HepG2 (cell line): ENCODE measurements around the gene SRSF3. TPM values are rescaled to one million over a fixed set of nuclear protein-coding genes. Genes with fewer than 3 reads are reported as not detected.
A peak's percentile ranks its signal among the peaks of the same experiment; 100 is the strongest.

ENCODE experiments used
- CC2D1A ChIP-seq: sonication (generic); formaldehyde crosslinking; IDR thresholded peaks from 2 replicates; pipeline ENCODE4 v1.8.1; 2023; ENCODE audit warnings: mild to moderate bottlenecking, missing genetic modification reagents
- CENPBD1 ChIP-seq: sonication (generic); formaldehyde crosslinking; IDR thresholded peaks from 2 replicates; pipeline ENCODE4 v1.8.0; 2022; ENCODE audit warnings: missing genetic modification reagents, low read depth, mild to moderate bottlenecking, borderline replicate concordance
- CHD4 ChIP-seq: fragments of 200-600 bp; sonication (generic); IDR thresholded peaks from 2 replicates; pipeline ENCODE4 v1.7.0; 2017; ENCODE audit warnings: mild to moderate bottlenecking, low read length, borderline replicate concordance
- FOXJ3 ChIP-seq: sonication (generic); formaldehyde crosslinking; IDR thresholded peaks from 2 replicates; pipeline ENCODE4 v1.4.0; 2020; ENCODE audit warnings: missing genetic modification reagents, mild to moderate bottlenecking, borderline replicate concordance
- FOXO1 ChIP-seq: sonication (generic); formaldehyde crosslinking; IDR thresholded peaks from 2 replicates; pipeline ENCODE4 v1.4.0; 2020; ENCODE audit warnings: missing genetic modification reagents
- GABPA ChIP-seq, 2 experiments: IDR thresholded peaks; 2 replicates each; pipeline ENCODE4 v1.6.1; 2011 to 2016; ENCODE audit warnings: low read depth in 2 of 2, low read length in 1 of 2, missing biosample characterization in 1 of 2, missing genetic modification characterization in 1 of 2
- HOXA7 ChIP-seq: sonication (generic); formaldehyde crosslinking; IDR thresholded peaks from 2 replicates; pipeline ENCODE4 v1.8.1; 2022; ENCODE audit warnings: mild to moderate bottlenecking, missing genetic modification reagents, moderate library complexity
- JARID2 ChIP-seq: sonication (generic); formaldehyde crosslinking; IDR thresholded peaks from 2 replicates; pipeline ENCODE4 v1.8.1; 2023; ENCODE audit warnings: missing genetic modification reagents, inconsistent platforms; ENCODE audit not compliant: insufficient replicate concordance
- KAT2B ChIP-seq: fragments of 150-350 bp; IDR thresholded peaks from 2 replicates; pipeline ENCODE4 v1.6.1; 2014; ENCODE audit warnings: low read depth, low read length, borderline replicate concordance
- KAT7 ChIP-seq: IDR thresholded peaks from 2 replicates; pipeline ENCODE4 v1.6.1; 2018; ENCODE audit warnings: borderline replicate concordance, missing compliant biosample characterization
- KDM3A ChIP-seq: IDR thresholded peaks from 2 replicates; pipeline ENCODE4 v1.6.1; 2018; ENCODE audit warnings: low read depth, missing compliant biosample characterization
- NFIC ChIP-seq: IDR thresholded peaks from 2 replicates; pipeline ENCODE4 v1.6.1; 2012; ENCODE audit warnings: mild to moderate bottlenecking, low read length, inconsistent platforms
- POLR2A ChIP-seq, 2 experiments: IDR thresholded peaks; 2 replicates each; pipeline ENCODE4 v1.6.1; 2011; ENCODE audit warnings: low read depth in 2 of 2, low read length in 2 of 2, mild to moderate bottlenecking in 1 of 2, moderate library complexity in 1 of 2; ENCODE audit not compliant: insufficient read depth in 1 of 2
- SRSF9 ChIP-seq: fragments of 200-400 bp; formaldehyde crosslinking; IDR thresholded peaks from 2 replicates; pipeline ENCODE4 v1.6.1; 2018; ENCODE audit warnings: borderline replicate concordance, mild to moderate bottlenecking, low read depth, low read length; ENCODE audit not compliant: insufficient read depth, poor library complexity, severe bottlenecking
- STAT5B ChIP-seq: sonication (generic); formaldehyde crosslinking; IDR thresholded peaks from 2 replicates; pipeline ENCODE4 v1.4.0; 2020; ENCODE audit warnings: missing genetic modification reagents
- TCF7 ChIP-seq: sonication (generic); IDR thresholded peaks from 2 replicates; pipeline ENCODE4 v1.6.1; 2016; ENCODE audit warnings: antibody characterized with exemption, low read depth
- USF2 ChIP-seq, 2 experiments: sonication (generic) in 1 of 2; formaldehyde crosslinking in 1 of 2; IDR thresholded peaks; 2 replicates each; pipeline versions ENCODE4 v1.5.1 to v1.6.1; 2011 to 2020; ENCODE audit warnings: borderline replicate concordance in 1 of 2, low read depth in 1 of 2, low read length in 1 of 2, mild to moderate bottlenecking in 1 of 2, missing genetic modification reagents in 1 of 2, moderate library complexity in 1 of 2
- ZBTB7B ChIP-seq: sonication (generic); formaldehyde crosslinking; IDR thresholded peaks from 2 replicates; pipeline ENCODE4 v1.4.0; 2020; ENCODE audit warnings: missing genetic modification reagents
- ZNF329 ChIP-seq: sonication (generic); formaldehyde crosslinking; IDR thresholded peaks from 2 replicates; pipeline ENCODE4 v1.9.0; 2021; ENCODE audit warnings: low read depth, mild to moderate bottlenecking, missing genetic modification reagents
- ZNF501 ChIP-seq: sonication (generic); formaldehyde crosslinking; IDR thresholded peaks from 2 replicates; pipeline ENCODE4 v1.5.1; 2020; ENCODE audit warnings: mild to moderate bottlenecking, moderate library complexity, missing genetic modification reagents
- ZNF598 ChIP-seq: sonication (generic); formaldehyde crosslinking; IDR thresholded peaks from 2 replicates; pipeline ENCODE4 v1.5.1; 2020; ENCODE audit warnings: mild to moderate bottlenecking, missing genetic modification reagents, borderline replicate concordance
- ZNF782 ChIP-seq: sonication (generic); formaldehyde crosslinking; IDR thresholded peaks from 2 replicates; pipeline ENCODE4 v1.4.0; 2020; ENCODE audit warnings: missing genetic modification reagents, mild to moderate bottlenecking, borderline replicate concordance
- ZNF816 ChIP-seq: sonication (generic); formaldehyde crosslinking; IDR thresholded peaks from 2 replicates; pipeline ENCODE4 v1.8.0; 2022; ENCODE audit warnings: missing genetic modification reagents, mild to moderate bottlenecking, borderline replicate concordance
- ZNF83 ChIP-seq: sonication (generic); formaldehyde crosslinking; IDR thresholded peaks from 2 replicates; pipeline ENCODE4 v1.4.0; 2020; ENCODE audit warnings: missing genetic modification reagents, mild to moderate bottlenecking, borderline replicate concordance
- ZNF839 ChIP-seq: sonication (generic); formaldehyde crosslinking; IDR thresholded peaks from 2 replicates; pipeline ENCODE4 v1.4.0; 2020; ENCODE audit warnings: missing genetic modification reagents, mild to moderate bottlenecking, borderline replicate concordance
- polyA plus RNA-seq, 8 experiments: library from polyadenylated mRNA; depleted of rRNA in 3 of 8; stranded (reverse) in 7 of 8; unstranded in 1 of 8; fragments of >200 nt; fragmentation: Illumina TruSeq in 4 of 8; extraction: Trizol in 4 of 8; gene quantifications; 2 replicates each; pipeline versions ENCODE4 v1.2.1 to v1.2.3, GENCODE V29; 2011 to 2016; ENCODE audit warnings: low read depth in 4 of 8, missing spikeins in 1 of 8, mixed read lengths in 1 of 8; ENCODE audit not compliant: insufficient read depth in 1 of 8
- total RNA-seq, 5 experiments: library from RNA; depleted of rRNA; stranded (reverse); fragments of >200 nt; fragmentation: Illumina TruSeq; extraction: Trizol; gene quantifications; 2 replicates each; pipeline ENCODE4 v1.2.3, GENCODE V29; 2016; ENCODE audit warnings: low read depth in 1 of 5
- TF ChIP-seq, protein P1 (sequence below): sonication (generic); formaldehyde crosslinking; conservative IDR thresholded peaks from 2 replicates; pipeline ENCODE4 v1.8.0; 2022; ENCODE audit warnings: low read depth, missing genetic modification reagents

The SRSF3 gene
- total and polyA plus RNA-seq, 2 of the 13 experiments (the other 11 are each of a cell fraction or from before 2014, with no cell fraction given): 206 to 684 TPM

- TF ChIP-seq FOXO1 (CRISPR knock-in tag): peak; percentile 18; the same call in 1 of the 2 replicates
- peak; percentile 46 to 58; a peak in 2 of 4 replicates for TF ChIP-seq POLR2A (IDR thresholded peaks at IDR 0.05; ENCODE audit: insufficient read depth in 1 of 2, low read depth in 2 of 2, low read length in 2 of 2)
- no peak for TF ChIP-seq ZNF598 (CRISPR knock-in tag)
- TF ChIP-seq ZNF782 (CRISPR knock-in tag): no peak
- TF ChIP-seq HOXA7 (CRISPR knock-in tag): no peak
- no peak for TF ChIP-seq GABPA (IDR thresholded peaks at IDR 0.05; ENCODE audit: low read depth, low read length)
- no peak for TF ChIP-seq GABPA (CRISPR knock-in tag; IDR thresholded peaks at IDR 0.05; ENCODE audit: low read depth)
- TF ChIP-seq STAT5B (CRISPR knock-in tag): no peak
- TF ChIP-seq ZNF839 (CRISPR knock-in tag): no peak
- no peak for TF ChIP-seq JARID2 (CRISPR knock-in tag)
- no peak for TF ChIP-seq ZNF816
- TF ChIP-seq KAT7 (CRISPR knock-in tag): 0 out of 2 replicates have a peak, but pooled peaks have one; percentile 6
- TF ChIP-seq, protein P1, sequence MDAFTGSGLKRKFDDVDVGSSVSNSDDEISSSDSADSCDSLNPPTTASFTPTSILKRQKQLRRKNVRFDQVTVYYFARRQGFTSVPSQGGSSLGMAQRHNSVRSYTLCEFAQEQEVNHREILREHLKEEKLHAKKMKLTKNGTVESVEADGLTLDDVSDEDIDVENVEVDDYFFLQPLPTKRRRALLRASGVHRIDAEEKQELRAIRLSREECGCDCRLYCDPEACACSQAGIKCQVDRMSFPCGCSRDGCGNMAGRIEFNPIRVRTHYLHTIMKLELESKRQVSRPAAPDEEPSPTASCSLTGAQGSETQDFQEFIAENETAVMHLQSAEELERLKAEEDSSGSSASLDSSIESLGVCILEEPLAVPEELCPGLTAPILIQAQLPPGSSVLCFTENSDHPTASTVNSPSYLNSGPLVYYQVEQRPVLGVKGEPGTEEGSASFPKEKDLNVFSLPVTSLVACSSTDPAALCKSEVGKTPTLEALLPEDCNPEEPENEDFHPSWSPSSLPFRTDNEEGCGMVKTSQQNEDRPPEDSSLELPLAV: no peak
- peak; percentile 88; the same call in 1 of the 2 replicates for TF ChIP-seq FOXJ3 (CRISPR knock-in tag)
- TF ChIP-seq ZNF83 (CRISPR knock-in tag): no peak
- no peak for TF ChIP-seq USF2 (IDR thresholded peaks at IDR 0.05; ENCODE audit: low read depth, low read length)
- TF ChIP-seq USF2 (CRISPR knock-in tag; IDR thresholded peaks at IDR 0.05; ENCODE audit: borderline replicate concordance): no peak; the same call in 1 of the 2 replicates
- TF ChIP-seq ZBTB7B (CRISPR knock-in tag): peak; percentile 27; the same call in 1 of the 2 replicates
- TF ChIP-seq ZNF329 (CRISPR knock-in tag): no peak
- no peak for TF ChIP-seq CHD4
- TF ChIP-seq SRSF9: no peak
- TF ChIP-seq CC2D1A (CRISPR knock-in tag): no peak
- 0 out of 2 replicates have a peak, but pooled peaks have one; percentile 32 for TF ChIP-seq NFIC
- TF ChIP-seq KDM3A (CRISPR knock-in tag): no peak
- TF ChIP-seq ZNF501: no peak
- no peak for TF ChIP-seq TCF7
- no peak for TF ChIP-seq CENPBD1 (CRISPR knock-in tag)
- no peak for TF ChIP-seq KAT2B
Observed at GRCh38 chr6:36608788-36609563, 14.8 kb downstream of the SRSF3 start (continued).
